ENCODE measurements around the gene GRHPR. TPM values are rescaled to one million over a fixed set of nuclear protein-coding genes. Genes with fewer than 3 reads are reported as not detected.

The GRHPR gene
- polyA plus RNA-seq, 1 of the 3 experiments (the other 2 are of a cell fraction) = 206 TPM

DNA sequence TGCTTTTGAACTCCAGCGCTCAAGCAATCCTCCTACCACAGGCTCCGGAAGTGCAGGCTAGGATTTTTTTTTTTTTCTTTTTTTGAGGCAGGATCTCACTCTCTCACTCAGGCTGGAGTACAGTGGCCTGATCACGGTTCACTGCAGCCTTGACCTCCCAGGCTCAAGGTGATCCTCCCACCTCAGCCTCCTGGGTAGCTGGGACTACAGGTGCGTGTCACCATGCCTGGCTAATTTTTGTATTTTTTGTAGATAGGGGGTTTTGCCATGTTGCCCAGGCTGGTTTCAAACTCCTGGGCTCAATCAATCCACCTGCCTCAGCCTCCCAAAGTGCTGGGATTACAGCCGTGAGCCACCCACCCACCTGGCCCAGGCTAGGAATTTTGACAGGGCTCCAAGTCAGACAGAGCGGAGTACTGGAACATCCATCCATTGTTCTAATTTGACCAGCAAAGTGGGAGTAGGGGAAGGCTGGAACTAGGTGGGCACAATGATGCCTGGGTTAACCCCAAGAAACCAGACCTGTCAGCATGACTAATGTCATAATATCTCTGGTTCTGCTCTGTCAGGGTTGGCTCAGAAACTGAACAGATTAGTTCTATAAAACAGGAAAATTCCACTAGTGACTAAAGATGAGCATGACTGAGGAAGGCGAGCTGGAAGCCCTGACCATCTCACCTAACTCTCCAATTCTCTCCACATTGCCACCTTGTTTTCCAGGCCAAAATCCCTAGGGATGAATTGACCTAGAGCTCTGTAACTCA is 33.6 kb downstream of the GRHPR start (continued):
- TF ChIP-seq, protein P1, sequence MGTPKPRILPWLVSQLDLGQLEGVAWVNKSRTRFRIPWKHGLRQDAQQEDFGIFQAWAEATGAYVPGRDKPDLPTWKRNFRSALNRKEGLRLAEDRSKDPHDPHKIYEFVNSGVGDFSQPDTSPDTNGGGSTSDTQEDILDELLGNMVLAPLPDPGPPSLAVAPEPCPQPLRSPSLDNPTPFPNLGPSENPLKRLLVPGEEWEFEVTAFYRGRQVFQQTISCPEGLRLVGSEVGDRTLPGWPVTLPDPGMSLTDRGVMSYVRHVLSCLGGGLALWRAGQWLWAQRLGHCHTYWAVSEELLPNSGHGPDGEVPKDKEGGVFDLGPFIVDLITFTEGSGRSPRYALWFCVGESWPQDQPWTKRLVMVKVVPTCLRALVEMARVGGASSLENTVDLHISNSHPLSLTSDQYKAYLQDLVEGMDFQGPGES (IDR thresholded peaks at IDR 0.05; ENCODE audit: low read depth, low read length) = no peak
- TF ChIP-seq NFIC (IDR thresholded peaks at IDR 0.05; ENCODE audit: borderline replicate concordance) (no peak), EZH2phosphoT487 (IDR thresholded peaks at IDR 0.05; ENCODE audit: borderline replicate concordance, low read depth) (no peak), TEAD4 (IDR thresholded peaks at IDR 0.05; ENCODE audit: borderline replicate concordance, insufficient read depth) (no peak), YY1 (IDR thresholded peaks at IDR 0.05; ENCODE audit: low read depth) (no peak), MEF2A (IDR thresholded peaks at IDR 0.05; ENCODE audit: borderline replicate concordance, low read depth) (no peak), RXRA (IDR thresholded peaks at IDR 0.05; ENCODE audit: borderline replicate concordance, low read depth) (no peak)
- TF ChIP-seq, protein P2, sequence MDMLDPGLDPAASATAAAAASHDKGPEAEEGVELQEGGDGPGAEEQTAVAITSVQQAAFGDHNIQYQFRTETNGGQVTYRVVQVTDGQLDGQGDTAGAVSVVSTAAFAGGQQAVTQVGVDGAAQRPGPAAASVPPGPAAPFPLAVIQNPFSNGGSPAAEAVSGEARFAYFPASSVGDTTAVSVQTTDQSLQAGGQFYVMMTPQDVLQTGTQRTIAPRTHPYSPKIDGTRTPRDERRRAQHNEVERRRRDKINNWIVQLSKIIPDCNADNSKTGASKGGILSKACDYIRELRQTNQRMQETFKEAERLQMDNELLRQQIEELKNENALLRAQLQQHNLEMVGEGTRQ (IDR thresholded peaks at IDR 0.05; ENCODE audit: borderline replicate concordance, low read depth, low read length) = no peak

DNA sequence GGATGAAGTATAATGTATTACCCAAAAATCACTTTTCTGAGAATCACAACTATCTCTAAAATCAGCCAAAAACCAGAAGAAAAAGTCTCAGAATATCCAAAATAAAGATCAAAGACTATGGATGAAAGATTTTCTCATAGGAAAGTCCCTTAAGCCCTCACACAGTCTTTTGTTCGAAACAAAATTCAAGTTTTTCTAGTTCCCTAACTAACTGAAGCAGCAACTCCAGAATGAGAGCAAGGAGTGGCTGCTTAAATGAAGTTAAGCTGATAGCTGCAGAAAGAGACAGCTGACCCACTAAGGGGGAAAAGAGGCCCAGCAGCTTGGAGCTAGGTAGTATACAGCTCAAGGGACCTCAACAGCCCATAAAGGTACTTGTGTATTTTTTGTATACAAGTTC is 34.3 kb downstream of the GRHPR start:
- Histone ChIP-seq H3K27ac (ENCODE audit: low read depth in 2 of 2, low read length in 1 of 2) (no peak overlapping the region), H3K27me3 (ENCODE audit: insufficient read depth) (no peaks in the 10 kb centered on the region), H3K9me3 (no peaks in the 10 kb centered on the region), H3K4me3 (ENCODE audit: low read depth in 2 of 2, low read length in 1 of 2) (no peak overlapping the region), H3K4me1 (ENCODE audit: control insufficient read depth in 1 of 2, insufficient read depth in 2 of 2, low read depth in 1 of 2, low read length in 1 of 2) (peaks cover 3 to 4% of the 10 kb centered on the region in 2 experiments; a peak in 3 of 4 replicates), H3K9me2 (no peaks in the 10 kb centered on the region), H3K4me2 (no peak overlapping the region), H4K20me1 (ENCODE audit: insufficient read depth) (peaks cover 92% of the 10 kb centered on the region), H2AFZ (ENCODE audit: low read depth) (no peak overlapping the region), H3K36me3 (replicated peaks in 1 of 2; ENCODE audit: control insufficient read depth in 1 of 2, insufficient read depth in 2 of 2, low read length in 1 of 2) (peaks cover 0 to 4% of the 10 kb centered on the region in 2 experiments), H3K9ac (no peak overlapping the region), H3F3A (replicated peaks; ENCODE audit: insufficient read depth) (peaks cover 6% of the 10 kb centered on the region), H3K79me2 (ENCODE audit: insufficient read depth) (peaks cover 99% of the 10 kb centered on the region)
- no peak for DNase-seq
- TF ChIP-seq, protein P3, sequence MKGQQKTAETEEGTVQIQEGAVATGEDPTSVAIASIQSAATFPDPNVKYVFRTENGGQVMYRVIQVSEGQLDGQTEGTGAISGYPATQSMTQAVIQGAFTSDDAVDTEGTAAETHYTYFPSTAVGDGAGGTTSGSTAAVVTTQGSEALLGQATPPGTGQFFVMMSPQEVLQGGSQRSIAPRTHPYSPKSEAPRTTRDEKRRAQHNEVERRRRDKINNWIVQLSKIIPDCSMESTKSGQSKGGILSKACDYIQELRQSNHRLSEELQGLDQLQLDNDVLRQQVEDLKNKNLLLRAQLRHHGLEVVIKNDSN (IDR thresholded peaks at IDR 0.05; ENCODE audit: borderline replicate concordance, low read depth) = no peak
- TF ChIP-seq EZH2phosphoT487 (IDR thresholded peaks at IDR 0.05; ENCODE audit: borderline replicate concordance, low read depth) (no peak), GATA2 (CRISPR knock-in tag; IDR thresholded peaks at IDR 0.05) (no peak), RCOR1 (IDR thresholded peaks at IDR 0.05; ENCODE audit: low read length) (no peak), MXI1 (IDR thresholded peaks at IDR 0.05; ENCODE audit: low read depth, low read length) (no peak), NFIC (IDR thresholded peaks at IDR 0.05; ENCODE audit: borderline replicate concordance) (no peak), GABPA (IDR thresholded peaks at IDR 0.05; ENCODE audit: low read depth) (no peak), TCF12 (IDR thresholded peaks at IDR 0.05) (no peak), FOXM1 (IDR thresholded peaks at IDR 0.05; ENCODE audit: low read depth) (no peak), RXRA (IDR thresholded peaks at IDR 0.05; ENCODE audit: borderline replicate concordance, low read depth) (no peak), CHD2 (IDR thresholded peaks at IDR 0.05; ENCODE audit: low read length, partially characterized antibody) (no peak)
- TF ChIP-seq, protein P2 (IDR thresholded peaks at IDR 0.05; ENCODE audit: borderline replicate concordance, low read depth, low read length) = no peak
- TF ChIP-seq, protein P4, sequence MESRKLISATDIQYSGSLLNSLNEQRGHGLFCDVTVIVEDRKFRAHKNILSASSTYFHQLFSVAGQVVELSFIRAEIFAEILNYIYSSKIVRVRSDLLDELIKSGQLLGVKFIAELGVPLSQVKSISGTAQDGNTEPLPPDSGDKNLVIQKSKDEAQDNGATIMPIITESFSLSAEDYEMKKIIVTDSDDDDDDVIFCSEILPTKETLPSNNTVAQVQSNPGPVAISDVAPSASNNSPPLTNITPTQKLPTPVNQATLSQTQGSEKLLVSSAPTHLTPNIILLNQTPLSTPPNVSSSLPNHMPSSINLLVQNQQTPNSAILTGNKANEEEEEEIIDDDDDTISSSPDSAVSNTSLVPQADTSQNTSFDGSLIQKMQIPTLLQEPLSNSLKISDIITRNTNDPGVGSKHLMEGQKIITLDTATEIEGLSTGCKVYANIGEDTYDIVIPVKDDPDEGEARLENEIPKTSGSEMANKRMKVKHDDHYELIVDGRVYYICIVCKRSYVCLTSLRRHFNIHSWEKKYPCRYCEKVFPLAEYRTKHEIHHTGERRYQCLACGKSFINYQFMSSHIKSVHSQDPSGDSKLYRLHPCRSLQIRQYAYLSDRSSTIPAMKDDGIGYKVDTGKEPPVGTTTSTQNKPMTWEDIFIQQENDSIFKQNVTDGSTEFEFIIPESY (IDR thresholded peaks at IDR 0.05; ENCODE audit: borderline replicate concordance, low read depth) = no peak
- TF ChIP-seq, protein P5, sequence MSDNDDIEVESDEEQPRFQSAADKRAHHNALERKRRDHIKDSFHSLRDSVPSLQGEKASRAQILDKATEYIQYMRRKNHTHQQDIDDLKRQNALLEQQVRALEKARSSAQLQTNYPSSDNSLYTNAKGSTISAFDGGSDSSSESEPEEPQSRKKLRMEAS (IDR thresholded peaks at IDR 0.05; ENCODE audit: low read depth) = no peak
- TF ChIP-seq, protein P6, sequence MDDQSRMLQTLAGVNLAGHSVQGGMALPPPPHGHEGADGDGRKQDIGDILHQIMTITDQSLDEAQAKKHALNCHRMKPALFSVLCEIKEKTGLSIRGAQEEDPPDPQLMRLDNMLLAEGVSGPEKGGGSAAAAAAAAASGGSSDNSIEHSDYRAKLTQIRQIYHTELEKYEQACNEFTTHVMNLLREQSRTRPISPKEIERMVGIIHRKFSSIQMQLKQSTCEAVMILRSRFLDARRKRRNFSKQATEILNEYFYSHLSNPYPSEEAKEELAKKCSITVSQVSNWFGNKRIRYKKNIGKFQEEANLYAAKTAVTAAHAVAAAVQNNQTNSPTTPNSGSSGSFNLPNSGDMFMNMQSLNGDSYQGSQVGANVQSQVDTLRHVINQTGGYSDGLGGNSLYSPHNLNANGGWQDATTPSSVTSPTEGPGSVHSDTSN (IDR thresholded peaks at IDR 0.05) = no peak
- POLR2A ChIA-PET = no interaction called here
- 97% methylated on average over 1 of the region's 1 CpG for WGBS (ENCODE audit: low lambda C conversion rate)
- CTCF ChIA-PET = interaction anchor here (1.0 kb wide), 1 partner anchor 10 kb away, joined by 3 read pairs; no protein-coding TSS in a partner anchor

Measured in SK-N-SH (cell line).